GM18526 (cell line): Measurements from ENCODE around the gene TRMT13.

ENCODE experiments used
- POLR2A ChIP-seq: IDR thresholded peaks from 3 replicates; pipeline ENCODE4 v1.6.1; 2011; ENCODE audit not compliant: insufficient read length; ENCODE audit errors: extremely low read depth

TRMT13 gene

DNA sequence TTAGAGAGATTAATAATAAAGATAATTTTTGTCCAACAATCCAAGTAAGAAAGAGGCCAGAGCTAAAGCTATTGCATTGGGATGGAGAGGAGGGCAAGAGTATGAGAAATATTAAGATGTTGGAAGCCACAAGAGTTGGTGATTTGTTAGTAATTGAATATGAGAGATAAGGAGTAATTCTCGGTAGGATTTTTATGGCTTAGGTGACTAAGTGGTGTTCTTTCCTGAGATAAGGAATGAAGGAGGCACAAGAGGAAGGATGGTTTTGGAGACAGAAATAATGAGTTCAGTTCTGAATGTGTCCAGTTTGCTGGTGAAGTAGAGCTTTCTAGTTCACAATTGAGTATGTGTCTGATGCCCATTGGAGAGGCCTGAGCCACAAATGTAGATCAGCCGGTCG lies 9.4 kb downstream of the TRMT13 start:
- no peak for TF ChIP-seq POLR2A

DNA sequence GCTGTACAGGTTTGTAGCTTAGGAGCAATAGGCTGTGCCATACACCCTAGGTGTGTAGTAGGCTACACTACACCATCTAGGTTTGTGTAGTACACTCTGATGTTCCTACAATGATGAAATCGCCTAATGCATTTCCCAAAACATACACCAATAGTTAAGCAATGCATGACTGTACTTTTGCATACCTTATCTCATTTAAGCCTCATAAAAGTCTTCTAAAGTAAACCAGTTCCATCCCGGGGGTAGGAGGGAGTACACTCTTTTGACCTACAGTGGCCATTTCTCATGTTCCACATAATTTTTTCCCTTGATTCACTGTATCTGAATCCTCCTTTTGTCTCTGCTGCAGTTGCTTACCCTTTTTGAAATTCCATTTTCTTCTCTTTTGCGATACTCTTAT lies 12.2 kb downstream of the TRMT13 start:
- no peak for TF ChIP-seq POLR2A

DNA sequence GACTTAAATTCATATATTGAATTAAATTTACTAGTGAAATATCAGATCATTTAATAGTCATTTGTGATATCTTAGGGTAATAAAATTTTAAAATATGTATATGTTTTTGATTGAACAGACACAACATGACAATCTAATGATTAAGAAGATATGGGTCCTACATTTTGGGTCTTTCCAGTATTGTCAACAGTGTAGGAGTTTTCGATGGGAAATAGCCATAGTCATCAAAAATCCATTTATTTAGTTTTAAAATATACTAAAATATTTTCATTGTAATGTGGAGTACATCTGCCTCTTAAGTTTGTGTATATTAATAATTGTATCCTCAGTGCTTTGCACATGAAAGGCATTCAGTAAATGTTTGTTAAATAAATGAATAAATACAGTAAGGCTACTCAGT lies 14.0 kb downstream of the TRMT13 start:
- no peak for TF ChIP-seq POLR2A

DNA sequence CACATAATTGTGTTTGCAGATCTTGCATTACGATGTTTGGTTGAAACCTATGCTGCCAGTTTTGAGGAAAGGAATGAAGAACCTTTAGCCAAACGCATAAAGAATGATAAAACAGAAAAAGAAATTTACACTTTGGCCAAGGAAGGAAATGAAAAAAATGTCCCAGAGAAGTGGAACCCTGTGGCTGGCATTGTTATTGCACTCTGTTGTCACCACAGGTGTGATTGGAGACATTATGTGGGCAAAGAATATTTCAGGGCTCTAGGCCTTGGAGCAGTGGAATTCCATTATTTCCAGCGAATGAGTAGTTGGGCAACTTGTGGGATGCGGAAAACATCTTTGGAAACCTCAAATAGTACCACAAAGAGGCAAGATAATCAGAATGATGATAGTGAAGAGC lies 14.9 kb downstream of the TRMT13 start:
- TF ChIP-seq POLR2A = no peak

DNA sequence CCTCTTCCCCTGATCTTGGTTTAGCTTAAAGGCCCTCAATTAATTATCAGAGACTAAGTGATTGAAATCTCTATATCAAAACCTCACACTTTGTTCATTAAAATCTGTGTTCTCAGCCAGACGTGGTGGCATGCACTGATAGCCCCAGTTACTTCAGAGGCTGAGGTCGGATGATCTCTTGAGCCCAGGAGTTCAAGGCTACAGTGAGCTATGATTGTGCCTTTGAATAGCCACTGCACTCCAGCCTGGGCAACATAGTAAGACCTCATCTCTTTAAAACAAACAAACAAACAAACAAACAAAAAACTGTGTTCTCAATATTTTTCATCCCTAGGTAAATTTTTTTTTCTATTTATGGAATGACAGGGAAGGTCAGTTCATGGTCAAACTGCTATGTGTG lies 18.7 kb downstream of the TRMT13 start:
- no peak for TF ChIP-seq POLR2A

DNA sequence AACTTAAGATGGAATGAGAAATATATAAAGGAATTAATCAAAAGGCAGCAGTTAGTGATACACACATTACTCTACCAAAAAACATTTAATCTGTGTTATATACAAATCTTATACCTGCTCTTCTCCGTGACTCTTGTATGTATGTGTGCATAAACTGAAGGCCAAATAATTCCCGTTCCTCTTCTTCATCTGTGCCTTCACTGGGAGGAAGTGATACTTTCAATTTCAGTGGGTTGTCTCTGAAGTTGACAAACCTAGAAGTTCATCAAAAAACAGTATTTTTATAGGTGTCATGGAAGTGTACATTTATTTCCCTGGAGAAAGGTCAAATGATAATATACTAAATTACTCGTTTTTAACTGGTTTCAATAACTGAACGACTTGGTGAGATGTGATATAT lies 19.3 kb downstream of the TRMT13 start:
- TF ChIP-seq POLR2A = no peak

DNA sequence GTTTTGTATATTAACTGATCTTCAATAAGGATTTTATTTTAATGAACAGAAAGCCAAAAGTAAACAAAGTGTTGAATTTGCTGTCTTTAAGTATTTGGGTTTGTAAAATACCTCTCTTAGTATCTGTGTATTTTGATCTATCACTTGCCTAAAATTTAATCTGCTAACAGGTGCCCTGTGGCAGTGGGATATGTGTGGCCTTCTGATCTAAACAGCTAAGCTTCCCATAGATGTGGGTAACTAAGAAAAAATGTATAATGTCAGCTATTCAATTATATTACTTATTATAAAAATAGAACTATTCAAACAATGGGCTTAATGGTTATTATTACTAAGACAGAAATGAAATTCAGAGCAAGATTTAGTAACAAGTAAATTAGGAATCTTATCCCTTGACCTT lies 29.9 kb downstream of the TRMT13 start:
- TF ChIP-seq POLR2A = no peak

DNA sequence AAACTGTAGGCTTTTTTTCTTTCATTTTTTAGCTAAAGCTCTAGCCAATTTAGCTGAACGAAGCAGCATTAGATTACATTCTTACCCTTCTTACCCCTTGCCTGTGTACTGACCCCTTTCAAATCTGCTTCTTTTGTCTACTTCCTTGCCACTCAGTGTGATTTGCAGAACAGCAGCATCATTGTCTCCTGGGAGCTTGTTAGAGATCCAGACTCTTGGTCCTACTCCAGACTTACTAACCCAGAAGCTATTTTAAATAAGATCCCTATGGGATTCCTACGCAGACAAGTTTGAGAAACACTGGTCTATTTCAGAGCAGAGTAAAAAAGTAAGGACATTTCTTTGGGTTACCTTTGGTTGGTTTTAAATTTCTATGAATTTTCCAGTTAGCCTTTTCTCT lies 31.3 kb downstream of the TRMT13 start:
- TF ChIP-seq POLR2A = no peak

DNA sequence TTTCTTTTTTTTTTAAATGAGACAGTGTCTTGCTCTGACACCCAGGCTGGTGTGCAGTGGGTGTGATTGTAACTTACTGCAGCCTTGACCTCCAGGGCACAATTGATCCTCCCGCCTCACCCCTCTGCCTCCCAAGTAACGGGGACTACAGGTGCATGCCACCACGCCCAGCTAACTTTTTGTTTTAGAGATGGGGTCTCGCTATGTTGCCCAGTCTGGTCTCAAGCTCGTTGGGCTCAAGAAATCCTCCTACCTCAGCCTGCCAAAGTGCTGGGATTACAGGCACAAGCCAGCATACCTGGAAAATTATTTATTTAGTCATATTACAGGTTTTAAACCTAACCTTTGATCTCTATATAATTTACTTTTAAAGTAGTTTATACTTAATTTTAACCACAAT lies 31.7 kb downstream of the TRMT13 start:
- no peak for TF ChIP-seq POLR2A

DNA sequence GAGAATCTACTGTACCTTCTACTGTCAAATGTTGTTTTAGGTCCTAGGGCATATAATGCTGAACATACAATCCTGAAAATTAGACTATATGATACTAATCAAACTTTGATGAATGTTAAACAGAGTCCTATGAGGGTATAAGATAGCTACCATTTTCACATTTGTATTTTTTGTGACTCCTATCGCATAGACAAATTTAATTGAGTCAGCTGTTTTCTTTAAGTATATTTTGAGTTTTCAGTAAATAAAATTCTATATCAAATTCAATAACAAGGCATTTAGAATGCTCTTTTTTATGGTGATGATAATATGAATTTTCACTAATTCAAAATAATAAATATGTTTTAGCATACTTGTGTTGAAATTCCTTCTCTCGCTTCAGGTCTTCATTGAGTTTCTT lies 35.1 kb downstream of the TRMT13 start:
- TF ChIP-seq POLR2A = no peak

DNA sequence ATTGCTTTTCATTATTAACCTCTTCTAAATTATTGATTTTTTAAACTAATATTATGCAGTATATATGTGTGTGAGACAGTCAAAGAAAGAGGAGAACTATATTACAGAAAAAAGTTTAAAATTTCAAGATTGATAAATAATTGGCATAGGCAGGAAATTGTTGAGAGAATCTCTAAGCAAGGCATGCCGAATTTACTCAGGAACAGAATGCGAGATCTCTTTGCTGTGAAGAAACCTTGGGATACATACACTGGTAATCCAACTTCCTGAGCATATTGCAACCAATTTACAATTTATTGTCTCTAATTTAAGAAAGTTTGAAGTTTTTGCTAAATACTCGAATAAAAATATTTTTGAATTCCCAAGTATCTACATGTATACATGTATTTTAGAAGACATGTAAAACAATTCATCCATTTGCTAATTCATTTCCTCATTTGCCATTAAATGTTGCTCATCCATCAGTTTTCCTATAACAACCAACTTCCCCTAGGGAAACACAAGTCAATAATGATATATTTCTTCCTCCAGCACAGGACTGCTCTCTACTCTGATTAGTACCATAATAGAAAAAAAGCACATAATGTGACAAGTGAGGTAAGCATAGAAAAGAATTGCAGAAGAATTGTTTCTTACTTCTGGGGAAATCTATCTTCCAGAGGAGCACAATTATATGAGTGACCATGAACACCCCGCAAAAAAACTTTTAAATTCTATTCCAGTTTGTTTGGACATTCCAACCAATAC lies 44.5 kb downstream of the TRMT13 start:
- no peak for TF ChIP-seq POLR2A

DNA sequence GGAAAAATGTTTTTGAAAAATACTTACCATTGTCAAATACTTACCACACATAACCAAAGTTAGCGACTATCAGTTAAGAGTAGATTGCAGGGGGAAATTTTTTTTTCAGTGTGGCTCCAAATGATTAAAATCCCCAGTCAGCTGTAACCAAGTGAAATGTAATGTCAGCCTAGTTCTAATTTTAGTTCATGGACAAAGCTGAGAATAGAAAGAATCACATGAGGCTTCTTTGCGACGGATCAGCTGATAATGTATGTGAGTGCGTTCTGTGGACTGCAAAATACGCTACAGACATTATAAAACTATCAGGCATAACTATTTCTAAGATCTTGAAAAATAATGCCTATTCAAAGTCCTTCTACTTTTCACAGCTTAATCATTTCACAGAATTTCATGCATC lies 45.1 kb downstream of the TRMT13 start, which contains the start of gene LRRC39:
Gene LRRC39 (minus strand): TSS at position 166 of the 400 bp plus-strand sequence. CDS start 9,740 bp downstream, outside the sequence.
- no peak for TF ChIP-seq POLR2A

DNA sequence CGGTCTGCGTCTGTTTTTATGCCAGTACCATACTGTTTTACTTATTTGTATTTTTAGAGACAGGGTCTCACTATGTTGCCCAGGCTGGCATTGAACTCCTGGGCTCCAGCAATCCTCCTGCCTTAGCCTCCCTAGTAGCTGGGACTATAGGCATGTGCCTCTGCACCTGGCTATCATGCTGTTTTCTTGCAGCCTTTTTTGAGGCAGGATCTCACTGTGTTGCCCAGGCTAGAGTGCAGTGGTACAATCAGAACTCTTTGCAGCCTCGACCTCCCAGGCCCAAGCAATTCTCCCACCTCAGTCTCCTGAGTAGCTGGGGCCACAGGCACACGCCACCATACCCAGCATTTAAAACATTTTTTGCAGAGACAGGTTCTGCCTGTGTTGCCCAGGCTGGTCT lies 50.4 kb downstream of the TRMT13 start:
- no peak for TF ChIP-seq POLR2A

DNA sequence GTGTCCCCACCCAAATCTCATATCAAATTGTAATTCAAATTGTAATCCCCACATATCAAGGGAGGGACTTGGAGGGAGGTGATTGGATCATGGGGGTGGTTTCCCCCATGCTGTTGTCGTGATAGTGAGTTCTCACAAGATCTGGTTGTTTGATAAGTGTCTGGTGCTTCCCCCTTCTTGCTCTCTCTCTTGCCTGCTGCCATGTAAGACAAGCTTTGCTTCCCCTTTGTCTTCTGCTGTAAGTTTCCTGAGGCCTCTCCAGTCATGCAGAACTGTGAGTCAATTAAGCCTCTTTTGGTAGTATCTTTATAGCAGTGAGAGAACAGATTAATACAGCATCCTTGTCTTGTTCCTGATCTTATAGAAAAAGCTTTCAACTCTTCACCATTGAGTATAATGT lies 51.6 kb downstream of the TRMT13 start:
- no peak for TF ChIP-seq POLR2A

DNA sequence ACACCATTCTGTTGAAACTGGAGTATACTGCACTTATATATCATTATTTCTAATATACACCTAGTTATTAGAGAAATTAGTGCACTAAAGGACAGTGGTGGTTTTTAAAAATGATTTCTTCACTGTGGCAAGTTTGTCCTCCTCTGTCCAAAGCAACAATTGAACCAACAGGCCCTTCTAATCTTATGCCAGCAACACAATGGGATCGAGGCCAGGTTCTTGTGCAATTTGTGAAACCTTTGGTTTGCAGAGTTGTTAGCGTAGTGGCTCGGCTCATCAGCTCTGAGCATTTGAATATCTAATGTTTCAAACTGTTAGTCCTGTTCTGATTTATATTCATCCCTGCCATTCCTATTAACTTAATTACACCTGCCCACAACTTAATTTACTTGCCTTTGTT lies 54.9 kb downstream of the TRMT13 start:
- TF ChIP-seq POLR2A = no peak

DNA sequence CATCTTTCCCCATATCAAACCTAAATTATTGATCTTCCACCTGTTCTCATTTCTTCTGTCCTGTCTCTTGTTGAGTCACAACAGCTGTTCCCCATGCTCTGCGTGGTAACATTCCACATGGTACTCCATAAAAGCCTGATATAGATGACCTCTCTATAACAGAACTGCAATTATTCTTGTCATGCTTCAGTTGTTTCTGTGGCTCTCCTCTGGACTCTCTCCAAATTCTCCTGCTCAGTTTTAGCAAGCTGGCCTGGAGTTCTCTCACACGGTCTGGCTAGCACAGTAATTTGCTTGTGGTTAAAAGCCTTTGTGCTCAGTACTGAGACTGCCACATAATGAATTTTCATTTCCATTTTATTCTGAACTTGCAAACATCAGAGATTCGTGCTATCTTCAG lies 55.7 kb downstream of the TRMT13 start:
- TF ChIP-seq POLR2A = no peak

DNA sequence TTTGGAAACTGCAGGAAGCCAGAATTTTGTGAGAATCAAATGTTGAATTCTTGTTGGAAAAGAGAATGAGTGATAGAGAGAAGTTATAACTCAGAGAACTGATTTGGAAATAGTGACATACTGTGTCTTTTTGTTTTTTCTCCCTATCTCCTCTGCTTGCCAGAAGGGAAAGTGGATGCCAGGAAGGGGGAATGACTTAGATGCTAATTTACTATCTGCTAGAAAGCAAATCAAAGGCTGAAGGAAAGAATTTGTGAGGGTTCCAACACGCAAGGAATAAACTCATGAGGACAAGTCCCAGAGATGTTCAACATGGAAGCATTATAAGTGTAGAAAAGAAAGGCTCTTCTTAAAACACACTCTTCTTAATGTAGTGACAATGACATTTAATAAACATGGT lies 65.6 kb downstream of the TRMT13 start:
- no peak for TF ChIP-seq POLR2A
